Measurements from ENCODE around the gene A2ML1.
"Not testable (repeated sequence)": the region's sequence is repeated elsewhere in the genome, so short reads cannot be mapped to it uniquely, and the experiment has no call there.

A2ML1 gene

DNA sequence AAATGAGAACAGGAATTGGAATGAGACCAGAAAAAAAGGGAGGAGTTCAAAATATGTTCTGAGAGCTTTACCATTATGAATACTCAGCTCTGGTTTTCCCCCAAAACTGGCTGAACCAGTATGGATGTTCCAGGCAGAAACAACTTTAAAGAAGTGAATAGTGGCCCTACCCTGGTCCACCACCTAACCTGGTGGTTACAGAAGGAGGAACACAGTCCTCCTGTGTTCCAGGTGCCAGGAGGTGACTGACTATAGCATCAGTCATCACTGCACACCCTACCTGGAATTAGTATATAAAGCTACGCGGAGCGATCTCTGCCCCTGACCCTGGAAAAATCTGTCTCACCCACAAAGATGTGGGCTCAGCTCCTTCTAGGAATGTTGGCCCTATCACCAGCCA, at the start of gene A2ML1:
Gene A2ML1 (plus strand): TSS at position 324 of the 400 bp plus-strand sequence. CDS start 31 bp downstream, at position 355.
- no peak for DNase-seq (ENCODE audit: low read depth in 2 of 2)

GRCh38 chr12:8773461-8773860, 49.0 kb upstream of the A2ML1 start:
- DNase-seq (ENCODE audit: low read depth in 2 of 2): no peak

GRCh38 chr12:8779281-8779680, 43.1 kb upstream of the A2ML1 start:
- no peak for DNase-seq (ENCODE audit: low read depth in 2 of 2)

- DNase-seq (ENCODE audit: low read depth in 2 of 2): no peak
These were observed 42.6 kb upstream of the A2ML1 start for GRCh38 chr12:8779862-8780261.

DNA sequence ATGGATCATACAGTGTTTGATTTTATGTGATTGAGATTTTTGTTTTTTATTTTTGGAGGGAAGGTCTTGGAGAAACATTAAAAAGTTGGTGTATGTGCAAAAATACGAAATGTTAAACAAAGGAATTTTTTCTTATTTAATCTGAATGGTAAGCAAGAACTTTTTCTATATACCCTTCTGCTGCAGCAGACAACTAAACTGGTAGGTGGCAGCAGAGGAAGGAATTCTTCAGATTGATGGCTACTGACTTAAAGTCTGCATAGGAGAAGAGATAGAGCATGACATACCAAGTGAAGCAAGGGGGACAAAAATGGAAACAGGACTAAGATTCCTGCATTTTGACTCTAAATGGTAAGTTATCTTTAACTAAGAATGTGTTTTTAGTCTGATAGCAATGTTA, 42.0 kb upstream of the A2ML1 start:
- no peak for DNase-seq (ENCODE audit: low read depth in 2 of 2)

DNA sequence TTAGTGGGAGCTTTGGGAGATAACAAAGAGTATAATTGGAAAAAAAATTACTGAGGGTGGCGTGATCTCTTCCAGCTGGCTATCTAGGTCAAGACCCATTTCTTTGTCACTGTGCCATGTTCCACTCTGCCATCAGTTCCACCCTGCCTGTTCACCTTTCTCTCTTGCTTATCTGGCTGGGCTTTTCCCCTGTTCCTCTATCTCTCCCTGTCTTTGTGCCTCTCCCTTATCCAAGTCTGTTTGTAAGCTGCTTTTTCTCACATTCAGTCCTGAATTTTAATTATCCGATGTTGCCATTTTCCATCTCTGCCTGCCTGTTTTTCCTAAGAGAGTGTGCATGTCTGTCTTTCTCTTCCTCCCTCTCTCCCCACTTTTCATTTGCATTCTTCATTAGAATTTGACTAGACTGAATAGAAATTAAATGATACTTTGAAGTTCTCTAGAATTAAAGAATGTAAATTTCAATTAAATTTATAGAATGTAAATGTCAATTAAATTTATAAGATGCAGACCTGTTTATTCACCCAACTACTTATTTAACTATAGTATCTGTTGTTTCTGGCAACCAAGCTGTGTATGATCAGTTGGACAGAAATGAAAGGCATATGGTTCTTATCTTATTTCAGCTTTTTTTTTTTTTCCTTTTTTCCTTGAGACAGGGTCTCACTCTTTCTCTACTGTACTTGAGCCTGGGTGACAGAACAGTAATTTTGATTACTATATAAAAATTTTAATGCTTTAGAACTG, 40.9 kb upstream of the A2ML1 start:
- no peak for DNase-seq (ENCODE audit: low read depth in 2 of 2)

GRCh38 chr12:8784290-8784888, 38.0 kb upstream of the A2ML1 start:
- DNase-seq (ENCODE audit: low read depth in 2 of 2): no peak

DNA sequence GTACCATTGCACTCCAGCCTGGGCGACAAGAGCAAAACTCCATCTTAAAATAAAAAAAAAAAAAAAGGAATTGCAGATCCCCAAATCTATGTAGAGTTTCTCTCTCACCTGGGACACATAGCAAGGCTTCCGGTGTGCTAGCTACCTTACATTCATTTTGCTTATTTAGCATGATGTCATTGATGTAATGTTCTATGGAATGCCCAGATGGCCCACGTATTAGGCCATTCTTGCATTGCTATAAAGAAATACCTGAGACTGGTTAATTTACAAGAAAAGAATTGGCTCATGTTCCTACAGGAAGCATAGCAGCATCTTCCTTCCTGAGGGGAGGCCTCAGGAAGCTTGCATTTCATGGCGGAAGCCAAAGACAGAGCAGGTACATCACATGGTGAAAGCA, 36.9 kb upstream of the A2ML1 start:
- no peak for DNase-seq (ENCODE audit: low read depth in 2 of 2)

GRCh38 chr12:8787206-8787605, 35.2 kb upstream of the A2ML1 start:
- not testable (repeated sequence) for DNase-seq (ENCODE audit: low read depth in 2 of 2)

- DNase-seq (ENCODE audit: low read depth in 2 of 2): not testable (repeated sequence)
These were observed 33.7 kb upstream of the A2ML1 start for GRCh38 chr12:8788706-8789105.

GRCh38 chr12:8789341-8790013, 32.9 kb upstream of the A2ML1 start:
- not testable (repeated sequence) for DNase-seq (ENCODE audit: low read depth in 2 of 2)

DNA sequence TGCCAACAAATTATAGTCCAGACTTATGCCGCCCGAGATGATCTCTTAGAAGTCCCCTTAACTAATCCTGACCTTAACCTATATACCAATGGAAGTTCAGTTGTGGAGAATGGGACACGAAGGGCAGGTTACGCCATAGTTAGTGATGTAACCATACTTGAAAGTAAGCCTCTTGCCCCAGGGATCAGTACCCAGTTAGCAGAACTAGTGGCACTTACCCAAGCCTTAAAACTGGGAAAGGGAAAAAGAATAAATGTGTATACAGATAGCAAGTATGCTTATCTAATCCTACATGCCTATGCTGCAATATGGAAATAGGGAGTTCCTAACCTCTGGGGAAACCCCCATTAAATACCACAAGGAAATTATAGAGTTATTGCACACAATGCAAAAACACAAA, 29.2 kb upstream of the A2ML1 start:
- not testable (repeated sequence) for DNase-seq (ENCODE audit: low read depth in 2 of 2)

DNA sequence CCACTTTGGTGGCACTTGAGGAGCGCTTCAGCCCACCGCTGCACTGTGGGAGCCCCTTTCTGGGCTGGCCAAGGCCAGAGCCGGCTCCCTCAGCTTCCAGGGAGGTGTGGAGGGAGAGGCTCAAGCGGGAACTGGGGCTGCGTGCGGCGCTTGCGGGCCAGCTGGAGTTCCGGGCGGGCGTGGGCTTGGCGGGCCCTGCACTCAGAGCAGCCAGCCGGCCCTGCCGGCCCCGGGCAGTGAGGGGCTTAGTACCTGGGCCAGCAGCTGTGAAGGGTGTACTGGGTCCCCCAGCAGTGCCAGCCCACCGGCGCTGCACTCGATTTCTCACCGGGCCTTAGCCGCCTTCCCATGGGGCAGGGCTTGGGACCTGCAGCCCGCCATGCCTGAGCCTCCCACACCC, 27.8 kb upstream of the A2ML1 start:
- not testable (repeated sequence) for DNase-seq (ENCODE audit: low read depth in 2 of 2)

DNA sequence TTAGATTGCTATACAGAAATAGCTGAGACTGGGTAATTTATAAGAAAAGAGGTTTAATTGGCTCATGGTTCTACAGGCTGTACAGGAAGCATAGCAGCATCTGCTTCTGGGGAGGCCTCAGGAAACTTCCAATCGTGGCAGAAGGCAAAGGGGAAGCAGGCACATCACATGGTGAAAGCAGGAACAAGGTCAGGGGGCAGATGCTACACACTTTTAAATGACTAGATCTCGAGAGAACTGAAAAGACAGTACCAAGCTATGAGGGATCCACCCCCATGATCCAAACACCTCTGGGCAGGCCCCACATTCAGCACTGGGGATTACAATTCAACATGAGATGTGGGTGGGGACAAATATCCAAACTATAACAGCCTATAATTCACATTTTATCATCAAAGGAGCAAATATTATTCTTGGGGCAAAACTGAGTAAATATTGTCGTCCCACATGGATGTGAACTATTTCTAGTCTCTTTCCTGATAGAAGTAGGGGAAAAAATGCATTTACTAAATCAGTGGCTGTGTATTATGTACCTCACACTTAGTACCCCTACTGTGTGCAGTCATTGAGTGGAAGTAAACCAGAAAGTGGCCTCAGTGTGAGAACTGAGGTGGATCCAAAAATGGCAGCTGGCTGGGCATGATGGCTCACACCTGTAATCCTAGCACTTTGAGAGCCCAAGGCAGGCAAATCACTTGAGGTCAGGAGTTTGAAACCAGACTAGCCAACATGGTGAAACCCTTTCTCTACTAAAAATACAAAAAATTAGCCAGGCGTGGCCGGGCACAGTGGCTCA, 25.4 kb upstream of the A2ML1 start:
- no peak for DNase-seq (ENCODE audit: low read depth in 2 of 2)

DNA sequence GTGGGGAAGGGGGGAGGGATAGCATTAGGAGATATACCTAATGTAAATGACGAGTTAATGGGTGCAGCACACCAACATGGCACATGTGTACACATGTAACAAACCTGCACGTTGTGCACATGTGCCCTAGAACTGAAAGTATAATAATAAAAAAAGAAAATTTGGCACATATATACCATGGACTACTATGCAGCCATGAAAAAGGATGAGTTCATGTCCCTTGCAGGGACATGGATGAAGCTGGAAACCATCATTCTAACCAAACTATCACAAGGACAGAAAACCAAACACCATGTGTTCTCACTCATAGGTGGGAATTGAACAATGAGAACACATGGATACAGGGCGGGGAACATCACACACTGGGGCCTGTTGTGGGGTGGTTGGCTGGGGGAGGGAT, 21.2 kb upstream of the A2ML1 start:
- not testable (repeated sequence) for DNase-seq (ENCODE audit: low read depth in 2 of 2)

GRCh38 chr12:8804833-8805232, 17.6 kb upstream of the A2ML1 start:
- not testable (repeated sequence) for DNase-seq (ENCODE audit: low read depth in 2 of 2)

DNA sequence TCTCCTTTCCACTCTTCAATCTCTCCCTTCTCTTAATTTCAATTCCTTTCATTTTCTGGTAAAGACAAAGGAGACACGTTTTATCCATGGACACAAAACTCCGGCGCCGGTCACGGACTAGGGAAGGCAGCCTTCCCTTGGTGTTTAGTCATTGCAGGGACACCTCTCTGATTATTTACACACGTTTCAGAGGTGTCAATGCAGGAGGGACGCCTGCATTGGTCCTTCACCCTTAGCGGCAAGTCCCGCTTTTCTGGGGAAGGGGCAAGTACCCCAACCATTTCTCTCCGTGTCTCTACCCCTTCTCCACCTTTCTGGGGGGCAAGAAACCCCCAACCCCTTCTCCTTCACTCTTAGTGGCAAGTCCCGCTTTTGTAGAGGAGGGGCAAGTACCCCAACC, 16.9 kb upstream of the A2ML1 start:
- DNase-seq (ENCODE audit: low read depth in 2 of 2): not testable (repeated sequence)

DNA sequence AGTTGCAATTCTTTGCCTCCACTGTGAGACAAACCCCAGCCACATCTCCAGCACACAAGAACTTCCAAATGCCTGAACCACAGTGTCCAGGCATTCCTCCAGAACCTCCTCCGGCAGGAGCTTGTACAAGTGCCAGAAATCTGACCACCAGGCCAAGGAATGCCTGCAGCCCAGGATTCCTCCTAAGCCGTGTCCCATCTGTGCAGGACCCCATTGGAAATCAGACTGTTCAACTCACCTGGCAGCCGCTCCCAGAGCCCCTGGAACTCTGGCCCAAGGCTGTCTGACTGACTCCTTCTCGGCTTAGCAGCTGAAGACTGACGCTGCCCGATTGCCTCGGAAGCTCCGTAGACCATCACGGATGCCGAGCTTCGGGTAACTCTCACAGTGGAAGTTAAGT, 15.3 kb upstream of the A2ML1 start:
- DNase-seq (ENCODE audit: low read depth in 2 of 2): not testable (repeated sequence)

DNA sequence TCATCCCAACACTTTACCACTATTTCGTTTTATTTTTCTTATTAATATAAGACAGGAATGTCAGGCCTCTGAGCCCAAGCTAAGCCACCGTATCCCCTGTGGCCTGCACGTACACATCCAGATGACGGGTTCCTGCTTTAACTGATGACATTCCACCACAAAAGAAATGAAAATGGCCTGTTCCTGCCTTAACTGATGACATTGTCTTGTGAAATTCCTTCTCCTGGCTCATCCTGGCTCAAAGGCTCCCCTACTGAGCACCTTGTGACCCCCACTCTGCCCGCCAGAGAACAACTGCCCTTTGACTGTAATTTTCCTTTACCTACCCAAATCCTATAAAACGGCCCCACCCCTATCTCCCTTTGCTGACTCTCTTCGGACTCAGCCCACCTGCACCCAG, 12.3 kb upstream of the A2ML1 start:
- DNase-seq (ENCODE audit: low read depth in 2 of 2): not testable (repeated sequence)

- DNase-seq (ENCODE audit: low read depth in 2 of 2): no peak
These were observed 8.7 kb upstream of the A2ML1 start for GRCh38 chr12:8813572-8814357.

- no peak for DNase-seq (ENCODE audit: low read depth in 2 of 2)
These were observed 5.9 kb upstream of the A2ML1 start for GRCh38 chr12:8816448-8817050.

Data from stimulated activated CD8-positive, alpha-beta memory T cell treated with anti-CD3 and anti-CD28 coated beads, Interleukin-2, amount 100 ng/mL, for 1 hour (primary cell).